OCI-LY3 (cell line): Measurements from ENCODE around the gene CCDC34.

ENCODE experiments used
- EZH2phosphoT487 ChIP-seq: fragments of 200-600 bp; shearing (Covaris generic); IDR thresholded peaks from 2 replicates; pipeline ENCODE4 v1.6.1; 2018; ENCODE audit warnings: antibody characterized with exemption, mixed run types, low read depth
- TF ChIP-seq, protein P1 (sequence below): fragments of 200-600, 300-600 bp; sonication (generic); IDR thresholded peaks from 2 replicates; pipeline ENCODE4 v1.5.1; 2014; ENCODE audit warnings: antibody characterized with exemption, low read length, low read depth

DNA sequence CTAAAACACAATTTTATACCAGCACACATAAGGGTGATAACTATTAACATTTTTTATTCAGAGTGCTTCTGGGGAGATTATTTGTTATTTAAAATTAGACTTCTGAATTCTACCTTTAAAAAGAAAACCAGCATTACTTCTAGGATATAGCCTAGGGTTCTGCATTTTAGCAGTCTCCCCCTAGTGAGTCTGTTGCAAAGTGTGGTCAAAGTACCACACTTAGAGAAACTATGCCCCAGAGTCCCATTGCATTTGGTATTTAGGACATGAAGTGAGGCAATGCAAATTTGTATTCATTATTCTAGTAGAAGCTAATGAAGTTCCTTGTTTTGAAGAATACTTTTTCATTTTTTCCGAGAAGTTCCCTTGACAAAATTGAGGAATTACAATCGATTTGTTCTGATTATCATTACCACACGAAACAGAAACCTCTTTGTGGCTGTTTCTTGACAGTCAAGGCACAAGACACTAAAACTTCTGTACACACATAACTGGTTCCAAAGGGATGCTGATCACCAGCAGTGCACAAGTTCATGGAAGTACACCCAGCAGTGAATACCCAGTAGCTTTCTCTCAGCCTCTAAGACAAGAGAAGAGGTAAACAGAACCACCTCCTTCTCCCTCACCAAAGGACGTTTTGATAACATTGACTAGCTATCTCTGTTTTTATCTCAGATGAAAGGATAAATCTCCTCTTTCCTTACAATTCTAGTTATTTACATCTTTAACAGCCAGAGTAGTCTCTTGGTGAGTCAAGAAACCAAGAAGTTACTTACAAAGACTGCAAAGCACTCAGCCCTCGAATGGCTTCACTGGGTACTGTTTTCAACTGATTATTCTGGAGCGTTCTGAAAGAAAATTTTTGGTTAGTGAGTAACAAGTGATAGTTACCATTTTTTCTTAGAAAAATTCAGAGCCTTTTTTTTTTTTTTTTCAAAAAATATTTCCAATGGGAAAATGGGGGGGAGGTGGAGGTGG lies 27.6 kb upstream of the CCDC34 start:
- TF ChIP-seq, protein P1, sequence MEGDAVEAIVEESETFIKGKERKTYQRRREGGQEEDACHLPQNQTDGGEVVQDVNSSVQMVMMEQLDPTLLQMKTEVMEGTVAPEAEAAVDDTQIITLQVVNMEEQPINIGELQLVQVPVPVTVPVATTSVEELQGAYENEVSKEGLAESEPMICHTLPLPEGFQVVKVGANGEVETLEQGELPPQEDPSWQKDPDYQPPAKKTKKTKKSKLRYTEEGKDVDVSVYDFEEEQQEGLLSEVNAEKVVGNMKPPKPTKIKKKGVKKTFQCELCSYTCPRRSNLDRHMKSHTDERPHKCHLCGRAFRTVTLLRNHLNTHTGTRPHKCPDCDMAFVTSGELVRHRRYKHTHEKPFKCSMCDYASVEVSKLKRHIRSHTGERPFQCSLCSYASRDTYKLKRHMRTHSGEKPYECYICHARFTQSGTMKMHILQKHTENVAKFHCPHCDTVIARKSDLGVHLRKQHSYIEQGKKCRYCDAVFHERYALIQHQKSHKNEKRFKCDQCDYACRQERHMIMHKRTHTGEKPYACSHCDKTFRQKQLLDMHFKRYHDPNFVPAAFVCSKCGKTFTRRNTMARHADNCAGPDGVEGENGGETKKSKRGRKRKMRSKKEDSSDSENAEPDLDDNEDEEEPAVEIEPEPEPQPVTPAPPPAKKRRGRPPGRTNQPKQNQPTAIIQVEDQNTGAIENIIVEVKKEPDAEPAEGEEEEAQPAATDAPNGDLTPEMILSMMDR, result no peak
- no peak for TF ChIP-seq EZH2phosphoT487
